Mammary epithelial cell (primary cell): ENCODE results near the gene CORO2B.

Source experiments
- EZH2 ChIP-seq: IDR thresholded peaks from 2 replicates; pipeline ENCODE4 v1.6.1; 2012; ENCODE audit warnings: low read length, inconsistent platforms, borderline replicate concordance
- TF ChIP-seq, protein P1 (sequence below), 2 donors: IDR thresholded peaks in 1 of 2; conservative IDR thresholded peaks in 1 of 2; 2 replicates each; pipeline ENCODE4 v1.5.1; 2011 to 2012; ENCODE audit warnings: inconsistent platforms in 2 of 2, low read length in 2 of 2, mild to moderate bottlenecking in 2 of 2, control low read depth in 1 of 2, low read depth in 1 of 2; ENCODE audit not compliant: insufficient read depth in 1 of 2; ENCODE audit errors: extremely low read depth in 1 of 2

DNA sequence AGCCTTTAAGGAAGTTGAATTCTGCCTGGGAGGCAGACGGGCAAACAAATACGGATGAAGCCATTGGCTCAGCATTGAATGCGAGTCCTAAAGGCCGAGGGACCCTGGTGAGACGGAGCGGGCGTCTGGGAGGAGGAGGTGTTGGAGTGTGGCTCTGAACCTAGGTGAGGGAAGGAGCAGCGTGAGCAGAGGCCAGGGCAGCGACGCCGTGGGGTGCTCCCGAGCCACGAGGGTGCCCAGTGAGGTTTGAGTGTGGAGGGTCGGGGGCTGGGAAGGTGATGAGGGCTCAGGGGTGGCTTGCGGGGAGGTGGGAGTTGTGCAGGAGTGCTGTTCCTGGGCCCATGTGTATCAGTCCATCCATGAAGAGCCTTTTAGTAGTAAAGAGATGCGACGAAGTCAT is 17.0 kb downstream of the CORO2B start:
- TF ChIP-seq, protein P1, sequence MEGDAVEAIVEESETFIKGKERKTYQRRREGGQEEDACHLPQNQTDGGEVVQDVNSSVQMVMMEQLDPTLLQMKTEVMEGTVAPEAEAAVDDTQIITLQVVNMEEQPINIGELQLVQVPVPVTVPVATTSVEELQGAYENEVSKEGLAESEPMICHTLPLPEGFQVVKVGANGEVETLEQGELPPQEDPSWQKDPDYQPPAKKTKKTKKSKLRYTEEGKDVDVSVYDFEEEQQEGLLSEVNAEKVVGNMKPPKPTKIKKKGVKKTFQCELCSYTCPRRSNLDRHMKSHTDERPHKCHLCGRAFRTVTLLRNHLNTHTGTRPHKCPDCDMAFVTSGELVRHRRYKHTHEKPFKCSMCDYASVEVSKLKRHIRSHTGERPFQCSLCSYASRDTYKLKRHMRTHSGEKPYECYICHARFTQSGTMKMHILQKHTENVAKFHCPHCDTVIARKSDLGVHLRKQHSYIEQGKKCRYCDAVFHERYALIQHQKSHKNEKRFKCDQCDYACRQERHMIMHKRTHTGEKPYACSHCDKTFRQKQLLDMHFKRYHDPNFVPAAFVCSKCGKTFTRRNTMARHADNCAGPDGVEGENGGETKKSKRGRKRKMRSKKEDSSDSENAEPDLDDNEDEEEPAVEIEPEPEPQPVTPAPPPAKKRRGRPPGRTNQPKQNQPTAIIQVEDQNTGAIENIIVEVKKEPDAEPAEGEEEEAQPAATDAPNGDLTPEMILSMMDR (conservative IDR thresholded peaks at IDR 0.05 in 1 of 2, IDR thresholded peaks at IDR 0.05 in 1 of 2; ENCODE audit: extremely low read depth in 1 of 2, insufficient read depth in 1 of 2, low read depth in 1 of 2, low read length in 2 of 2), result no peak
- no peak for TF ChIP-seq EZH2
